GM23338 (cell line): Measurements from ENCODE around the gene NTM.

ENCODE experiments used
- CREB1 ChIP-seq: fragments of 250-450 bp; sonication (Bioruptor Pico); IDR thresholded peaks from 2 replicates; pipeline ENCODE4 v1.5.0; 2020; ENCODE audit warnings: low read depth, mild to moderate bottlenecking, moderate library complexity
- EZH2 ChIP-seq: fragments of 200-600 bp; sonication (generic); IDR thresholded peaks from one replicate; pipeline ENCODE4 v1.8.0; 2017; ENCODE audit warnings: antibody characterized with exemption, mild to moderate bottlenecking, low read depth; ENCODE audit not compliant: unreplicated experiment
- EZH2phosphoT487 ChIP-seq: fragments of 200-600 bp; sonication (generic); IDR thresholded peaks from one replicate; pipeline ENCODE4 v1.8.1; 2018; ENCODE audit warnings: antibody characterized with exemption; ENCODE audit not compliant: unreplicated experiment
- JUNB ChIP-seq: IDR thresholded peaks from one replicate; pipeline ENCODE4 v1.6.1; 2016; ENCODE audit warnings: antibody characterized with exemption; ENCODE audit not compliant: unreplicated experiment
- NANOG ChIP-seq: IDR thresholded peaks from 2 replicates; pipeline ENCODE4 v1.6.1; 2016; ENCODE audit warnings: antibody characterized with exemption, borderline replicate concordance
- POLR2AphosphoS5 ChIP-seq: IDR thresholded peaks from 2 replicates; pipeline ENCODE4 v1.6.1; 2016; ENCODE audit warnings: antibody characterized with exemption, low read depth
- ZNF114 ChIP-seq: fragments of 250-450 bp; sonication (Bioruptor Pico); IDR thresholded peaks from 2 replicates; pipeline ENCODE4 v1.5.0; 2020; ENCODE audit warnings: mild to moderate bottlenecking, moderate library complexity
- ZNF331 ChIP-seq: fragments of 250-450 bp; sonication (Bioruptor Pico); IDR thresholded peaks from 2 replicates; pipeline ENCODE4 v1.5.0; 2020; ENCODE audit warnings: low read depth, mild to moderate bottlenecking, moderate library complexity
- TF ChIP-seq, protein P1 (sequence below), 2 experiments: fragments of 200-600 bp in 1 of 2; sonication (generic) in 1 of 2; conservative IDR thresholded peaks; 2 replicates each; pipeline versions ENCODE4 v1.5.1 to v1.6.1; 2016 to 2017; ENCODE audit warnings: antibody characterized with exemption in 2 of 2, low read depth in 2 of 2, mild to moderate bottlenecking in 2 of 2, moderate library complexity in 1 of 2
- TF ChIP-seq, protein P2 (sequence below): IDR thresholded peaks from one replicate; pipeline ENCODE4 v1.6.1; 2018; ENCODE audit warnings: antibody characterized with exemption; ENCODE audit not compliant: unreplicated experiment
- TF ChIP-seq, protein P3 (sequence below): IDR thresholded peaks from 2 replicates; pipeline ENCODE4 v1.6.1; 2016; ENCODE audit warnings: antibody characterized with exemption
- TF ChIP-seq, protein P4 (sequence below): fragments of 250-450 bp; sonication (Bioruptor Pico); IDR thresholded peaks from 2 replicates; pipeline ENCODE4 v1.5.0; 2020; ENCODE audit warnings: mild to moderate bottlenecking, moderate library complexity

DNA sequence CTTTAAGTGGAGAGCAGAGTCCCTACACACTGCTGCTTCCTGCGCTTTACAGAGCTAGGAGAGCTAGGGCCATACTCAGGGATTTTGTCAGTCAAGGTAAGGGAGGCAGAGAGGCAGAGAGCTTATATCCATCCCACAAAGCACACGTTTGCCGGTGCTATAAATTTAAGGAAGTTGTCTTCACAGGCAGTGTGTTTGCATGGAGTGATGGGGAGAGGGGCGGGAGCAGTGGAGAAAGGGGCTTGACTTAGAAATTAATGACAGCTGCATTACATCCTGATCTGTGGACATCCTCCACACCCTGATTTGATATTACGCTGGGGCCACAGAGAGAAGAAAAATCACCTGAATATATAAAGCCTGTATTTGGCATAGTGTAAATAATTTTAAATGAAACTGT is 84.1 kb downstream of the NTM start:
- TF ChIP-seq, protein P1, sequence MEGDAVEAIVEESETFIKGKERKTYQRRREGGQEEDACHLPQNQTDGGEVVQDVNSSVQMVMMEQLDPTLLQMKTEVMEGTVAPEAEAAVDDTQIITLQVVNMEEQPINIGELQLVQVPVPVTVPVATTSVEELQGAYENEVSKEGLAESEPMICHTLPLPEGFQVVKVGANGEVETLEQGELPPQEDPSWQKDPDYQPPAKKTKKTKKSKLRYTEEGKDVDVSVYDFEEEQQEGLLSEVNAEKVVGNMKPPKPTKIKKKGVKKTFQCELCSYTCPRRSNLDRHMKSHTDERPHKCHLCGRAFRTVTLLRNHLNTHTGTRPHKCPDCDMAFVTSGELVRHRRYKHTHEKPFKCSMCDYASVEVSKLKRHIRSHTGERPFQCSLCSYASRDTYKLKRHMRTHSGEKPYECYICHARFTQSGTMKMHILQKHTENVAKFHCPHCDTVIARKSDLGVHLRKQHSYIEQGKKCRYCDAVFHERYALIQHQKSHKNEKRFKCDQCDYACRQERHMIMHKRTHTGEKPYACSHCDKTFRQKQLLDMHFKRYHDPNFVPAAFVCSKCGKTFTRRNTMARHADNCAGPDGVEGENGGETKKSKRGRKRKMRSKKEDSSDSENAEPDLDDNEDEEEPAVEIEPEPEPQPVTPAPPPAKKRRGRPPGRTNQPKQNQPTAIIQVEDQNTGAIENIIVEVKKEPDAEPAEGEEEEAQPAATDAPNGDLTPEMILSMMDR (conservative IDR thresholded peaks at IDR 0.05; ENCODE audit: low read depth in 2 of 2), result no peak
- TF ChIP-seq EZH2, result no peak
- no peak for TF ChIP-seq JUNB
- TF ChIP-seq, protein P2, sequence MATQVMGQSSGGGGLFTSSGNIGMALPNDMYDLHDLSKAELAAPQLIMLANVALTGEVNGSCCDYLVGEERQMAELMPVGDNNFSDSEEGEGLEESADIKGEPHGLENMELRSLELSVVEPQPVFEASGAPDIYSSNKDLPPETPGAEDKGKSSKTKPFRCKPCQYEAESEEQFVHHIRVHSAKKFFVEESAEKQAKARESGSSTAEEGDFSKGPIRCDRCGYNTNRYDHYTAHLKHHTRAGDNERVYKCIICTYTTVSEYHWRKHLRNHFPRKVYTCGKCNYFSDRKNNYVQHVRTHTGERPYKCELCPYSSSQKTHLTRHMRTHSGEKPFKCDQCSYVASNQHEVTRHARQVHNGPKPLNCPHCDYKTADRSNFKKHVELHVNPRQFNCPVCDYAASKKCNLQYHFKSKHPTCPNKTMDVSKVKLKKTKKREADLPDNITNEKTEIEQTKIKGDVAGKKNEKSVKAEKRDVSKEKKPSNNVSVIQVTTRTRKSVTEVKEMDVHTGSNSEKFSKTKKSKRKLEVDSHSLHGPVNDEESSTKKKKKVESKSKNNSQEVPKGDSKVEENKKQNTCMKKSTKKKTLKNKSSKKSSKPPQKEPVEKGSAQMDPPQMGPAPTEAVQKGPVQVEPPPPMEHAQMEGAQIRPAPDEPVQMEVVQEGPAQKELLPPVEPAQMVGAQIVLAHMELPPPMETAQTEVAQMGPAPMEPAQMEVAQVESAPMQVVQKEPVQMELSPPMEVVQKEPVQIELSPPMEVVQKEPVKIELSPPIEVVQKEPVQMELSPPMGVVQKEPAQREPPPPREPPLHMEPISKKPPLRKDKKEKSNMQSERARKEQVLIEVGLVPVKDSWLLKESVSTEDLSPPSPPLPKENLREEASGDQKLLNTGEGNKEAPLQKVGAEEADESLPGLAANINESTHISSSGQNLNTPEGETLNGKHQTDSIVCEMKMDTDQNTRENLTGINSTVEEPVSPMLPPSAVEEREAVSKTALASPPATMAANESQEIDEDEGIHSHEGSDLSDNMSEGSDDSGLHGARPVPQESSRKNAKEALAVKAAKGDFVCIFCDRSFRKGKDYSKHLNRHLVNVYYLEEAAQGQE, result no peak
- TF ChIP-seq, protein P3, sequence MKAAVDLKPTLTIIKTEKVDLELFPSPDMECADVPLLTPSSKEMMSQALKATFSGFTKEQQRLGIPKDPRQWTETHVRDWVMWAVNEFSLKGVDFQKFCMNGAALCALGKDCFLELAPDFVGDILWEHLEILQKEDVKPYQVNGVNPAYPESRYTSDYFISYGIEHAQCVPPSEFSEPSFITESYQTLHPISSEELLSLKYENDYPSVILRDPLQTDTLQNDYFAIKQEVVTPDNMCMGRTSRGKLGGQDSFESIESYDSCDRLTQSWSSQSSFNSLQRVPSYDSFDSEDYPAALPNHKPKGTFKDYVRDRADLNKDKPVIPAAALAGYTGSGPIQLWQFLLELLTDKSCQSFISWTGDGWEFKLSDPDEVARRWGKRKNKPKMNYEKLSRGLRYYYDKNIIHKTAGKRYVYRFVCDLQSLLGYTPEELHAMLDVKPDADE, result no peak
- TF ChIP-seq EZH2phosphoT487, result no peak
- TF ChIP-seq POLR2AphosphoS5, result no peak
- TF ChIP-seq, protein P4, sequence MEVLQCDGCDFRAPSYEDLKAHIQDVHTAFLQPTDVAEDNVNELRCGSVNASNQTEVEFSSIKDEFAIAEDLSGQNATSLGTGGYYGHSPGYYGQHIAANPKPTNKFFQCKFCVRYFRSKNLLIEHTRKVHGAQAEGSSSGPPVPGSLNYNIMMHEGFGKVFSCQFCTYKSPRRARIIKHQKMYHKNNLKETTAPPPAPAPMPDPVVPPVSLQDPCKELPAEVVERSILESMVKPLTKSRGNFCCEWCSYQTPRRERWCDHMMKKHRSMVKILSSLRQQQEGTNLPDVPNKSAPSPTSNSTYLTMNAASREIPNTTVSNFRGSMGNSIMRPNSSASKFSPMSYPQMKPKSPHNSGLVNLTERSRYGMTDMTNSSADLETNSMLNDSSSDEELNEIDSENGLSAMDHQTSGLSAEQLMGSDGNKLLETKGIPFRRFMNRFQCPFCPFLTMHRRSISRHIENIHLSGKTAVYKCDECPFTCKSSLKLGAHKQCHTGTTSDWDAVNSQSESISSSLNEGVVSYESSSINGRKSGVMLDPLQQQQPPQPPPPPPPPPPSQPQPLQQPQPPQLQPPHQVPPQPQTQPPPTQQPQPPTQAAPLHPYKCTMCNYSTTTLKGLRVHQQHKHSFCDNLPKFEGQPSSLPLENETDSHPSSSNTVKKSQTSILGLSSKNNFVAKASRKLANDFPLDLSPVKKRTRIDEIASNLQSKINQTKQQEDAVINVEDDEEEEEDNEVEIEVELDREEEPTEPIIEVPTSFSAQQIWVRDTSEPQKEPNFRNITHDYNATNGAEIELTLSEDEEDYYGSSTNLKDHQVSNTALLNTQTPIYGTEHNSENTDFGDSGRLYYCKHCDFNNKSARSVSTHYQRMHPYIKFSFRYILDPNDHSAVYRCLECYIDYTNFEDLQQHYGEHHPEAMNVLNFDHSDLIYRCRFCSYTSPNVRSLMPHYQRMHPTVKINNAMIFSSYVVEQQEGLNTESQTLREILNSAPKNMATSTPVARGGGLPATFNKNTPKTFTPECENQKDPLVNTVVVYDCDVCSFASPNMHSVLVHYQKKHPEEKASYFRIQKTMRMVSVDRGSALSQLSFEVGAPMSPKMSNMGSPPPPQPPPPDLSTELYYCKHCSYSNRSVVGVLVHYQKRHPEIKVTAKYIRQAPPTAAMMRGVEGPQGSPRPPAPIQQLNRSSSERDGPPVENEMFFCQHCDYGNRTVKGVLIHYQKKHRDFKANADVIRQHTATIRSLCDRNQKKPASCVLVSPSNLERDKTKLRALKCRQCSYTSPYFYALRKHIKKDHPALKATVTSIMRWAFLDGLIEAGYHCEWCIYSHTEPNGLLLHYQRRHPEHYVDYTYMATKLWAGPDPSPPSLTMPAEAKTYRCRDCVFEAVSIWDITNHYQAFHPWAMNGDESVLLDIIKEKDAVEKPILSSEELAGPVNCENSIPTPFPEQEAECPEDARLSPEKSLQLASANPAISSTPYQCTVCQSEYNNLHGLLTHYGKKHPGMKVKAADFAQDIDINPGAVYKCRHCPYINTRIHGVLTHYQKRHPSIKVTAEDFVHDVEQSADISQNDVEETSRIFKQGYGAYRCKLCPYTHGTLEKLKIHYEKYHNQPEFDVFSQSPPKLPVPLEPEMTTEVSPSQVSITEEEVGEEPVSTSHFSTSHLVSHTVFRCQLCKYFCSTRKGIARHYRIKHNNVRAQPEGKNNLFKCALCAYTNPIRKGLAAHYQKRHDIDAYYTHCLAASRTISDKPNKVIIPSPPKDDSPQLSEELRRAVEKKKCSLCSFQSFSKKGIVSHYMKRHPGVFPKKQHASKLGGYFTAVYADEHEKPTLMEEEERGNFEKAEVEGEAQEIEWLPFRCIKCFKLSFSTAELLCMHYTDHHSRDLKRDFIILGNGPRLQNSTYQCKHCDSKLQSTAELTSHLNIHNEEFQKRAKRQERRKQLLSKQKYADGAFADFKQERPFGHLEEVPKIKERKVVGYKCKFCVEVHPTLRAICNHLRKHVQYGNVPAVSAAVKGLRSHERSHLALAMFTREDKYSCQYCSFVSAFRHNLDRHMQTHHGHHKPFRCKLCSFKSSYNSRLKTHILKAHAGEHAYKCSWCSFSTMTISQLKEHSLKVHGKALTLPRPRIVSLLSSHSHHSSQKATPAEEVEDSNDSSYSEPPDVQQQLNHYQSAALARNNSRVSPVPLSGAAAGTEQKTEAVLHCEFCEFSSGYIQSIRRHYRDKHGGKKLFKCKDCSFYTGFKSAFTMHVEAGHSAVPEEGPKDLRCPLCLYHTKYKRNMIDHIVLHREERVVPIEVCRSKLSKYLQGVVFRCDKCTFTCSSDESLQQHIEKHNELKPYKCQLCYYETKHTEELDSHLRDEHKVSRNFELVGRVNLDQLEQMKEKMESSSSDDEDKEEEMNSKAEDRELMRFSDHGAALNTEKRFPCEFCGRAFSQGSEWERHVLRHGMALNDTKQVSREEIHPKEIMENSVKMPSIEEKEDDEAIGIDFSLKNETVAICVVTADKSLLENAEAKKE, result no peak
- no peak for TF ChIP-seq CREB1 (CRISPR knock-in tag)
- no peak for TF ChIP-seq ZNF331 (CRISPR knock-in tag)
- TF ChIP-seq ZNF114 (CRISPR knock-in tag), result no peak
- no peak for TF ChIP-seq NANOG
